ENCODE measurements around the gene CHST14.
A peak's percentile ranks its signal among the peaks of the same experiment; 100 is the strongest.

Gene CHST14

GRCh38 chr15:40463279-40463678 is 7.5 kb upstream of the CHST14 start:
- no peak for DNase-seq (ENCODE audit: low read depth)

DNA sequence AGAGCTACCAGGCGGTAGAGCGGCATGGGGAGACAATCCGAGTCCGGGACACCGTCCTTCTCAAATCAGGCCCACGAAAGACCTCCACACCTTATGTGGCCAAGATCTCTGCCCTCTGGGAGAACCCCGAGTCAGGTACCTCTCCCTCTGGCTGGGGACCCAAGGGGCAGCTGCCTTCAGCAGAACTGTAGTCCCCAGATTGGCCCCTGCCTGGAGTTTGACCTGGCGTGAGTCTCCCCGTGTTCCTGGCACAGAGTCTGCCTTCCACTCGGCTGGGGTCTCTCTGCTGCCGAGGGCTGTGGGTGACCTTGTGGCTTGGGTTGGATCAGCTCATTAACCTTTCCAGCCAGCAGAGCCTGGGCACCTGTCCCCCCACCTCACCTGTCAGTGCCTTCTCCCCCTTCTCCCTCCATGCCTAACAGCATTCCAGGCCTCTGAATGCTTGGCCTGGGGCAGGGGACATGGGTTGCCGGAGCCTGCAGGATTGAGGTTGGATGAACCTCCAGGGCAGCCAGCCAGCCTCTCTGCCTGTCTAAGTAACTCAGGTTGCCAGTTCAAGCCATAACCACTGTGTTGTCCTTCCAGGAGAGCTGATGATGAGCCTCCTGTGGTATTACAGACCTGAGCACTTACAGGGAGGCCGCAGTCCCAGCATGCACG is 6.8 kb upstream of the CHST14 start:
- DNase-seq (ENCODE audit: low read depth), result no peak

GRCh38 chr15:40464595-40465185 is 6.1 kb upstream of the CHST14 start:
- DNase-seq (ENCODE audit: low read depth), result no peak

DNA sequence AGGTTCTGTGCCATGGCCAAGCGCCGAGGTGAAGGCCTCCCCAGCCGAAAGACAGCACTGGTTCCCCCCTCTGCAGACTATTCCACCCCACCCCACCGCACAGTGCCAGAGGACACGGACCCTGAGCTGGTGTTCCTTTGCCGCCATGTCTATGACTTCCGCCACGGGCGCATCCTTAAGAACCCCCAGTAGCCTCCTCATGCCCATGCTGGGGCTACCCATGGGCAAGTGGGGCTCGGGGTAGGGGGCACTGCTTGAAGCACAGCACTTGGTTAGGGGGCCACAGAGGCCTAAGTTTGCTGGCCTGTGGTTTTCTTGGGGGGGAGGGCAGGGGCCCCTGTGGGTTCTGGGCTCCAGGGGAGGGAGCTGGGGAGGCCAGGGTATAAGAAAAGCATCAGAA is 4.8 kb upstream of the CHST14 start:
- no peak for DNase-seq (ENCODE audit: low read depth)

DNA sequence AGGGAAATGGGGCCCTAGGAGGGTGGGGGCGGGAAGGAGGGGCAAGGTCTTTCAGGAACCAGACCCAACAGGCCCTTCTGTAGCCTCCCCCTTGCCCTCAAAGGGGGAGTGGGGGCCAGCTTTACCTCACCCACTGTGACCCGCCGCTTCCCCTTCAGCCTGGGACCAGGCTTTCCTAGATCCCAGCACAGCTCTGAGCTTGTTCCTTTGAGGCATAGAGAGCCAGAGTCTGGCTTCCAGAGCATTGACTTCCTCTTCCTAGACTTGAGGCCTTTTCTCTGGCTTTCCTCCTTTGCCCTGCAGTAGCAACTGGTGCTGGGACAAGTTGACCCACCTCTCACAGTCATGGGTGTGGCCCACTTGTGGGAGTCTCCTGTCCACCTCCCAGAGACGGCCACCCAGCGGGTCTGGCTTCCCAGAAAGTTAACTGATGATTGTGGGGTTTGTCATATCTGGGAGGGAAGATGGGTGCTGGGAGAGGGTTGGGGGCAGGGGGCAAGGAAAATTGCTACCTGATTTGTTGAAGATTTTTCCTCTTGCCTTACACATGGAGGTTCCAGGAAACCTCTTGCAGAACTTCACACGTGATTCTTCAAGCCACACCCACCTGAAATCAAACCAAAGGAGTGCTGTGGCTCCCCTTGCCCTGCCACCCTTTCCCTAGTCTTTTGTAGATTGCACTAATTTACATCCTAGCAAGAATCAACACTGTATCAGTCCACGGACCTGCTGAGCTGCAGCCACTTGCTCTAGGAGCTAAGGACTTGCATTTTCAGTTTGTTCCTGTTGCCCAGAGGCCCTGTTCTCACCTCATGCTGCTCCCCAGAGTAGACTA is 4.1 kb upstream of the CHST14 start:
- no peak for DNase-seq (ENCODE audit: low read depth)

DNA sequence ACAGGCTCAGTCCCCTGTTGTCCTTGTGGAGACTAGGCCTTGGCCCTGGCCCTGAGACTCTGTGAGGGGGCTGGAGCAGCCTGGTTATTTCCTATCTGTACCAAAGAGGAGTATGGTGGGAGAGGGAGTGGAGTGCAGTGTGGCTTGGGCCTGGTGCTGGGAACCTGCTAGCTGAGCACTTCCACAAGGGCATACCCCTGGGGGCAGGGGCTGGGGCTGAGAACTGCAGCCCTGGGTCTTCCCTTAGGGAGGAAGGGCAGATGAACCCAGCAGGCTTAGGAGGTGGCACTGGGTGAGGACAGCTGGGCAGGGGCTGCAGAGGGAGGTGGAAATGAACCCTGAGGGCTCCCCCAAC is 3.5 kb upstream of the CHST14 start:
- no peak for DNase-seq (ENCODE audit: low read depth)

DNA sequence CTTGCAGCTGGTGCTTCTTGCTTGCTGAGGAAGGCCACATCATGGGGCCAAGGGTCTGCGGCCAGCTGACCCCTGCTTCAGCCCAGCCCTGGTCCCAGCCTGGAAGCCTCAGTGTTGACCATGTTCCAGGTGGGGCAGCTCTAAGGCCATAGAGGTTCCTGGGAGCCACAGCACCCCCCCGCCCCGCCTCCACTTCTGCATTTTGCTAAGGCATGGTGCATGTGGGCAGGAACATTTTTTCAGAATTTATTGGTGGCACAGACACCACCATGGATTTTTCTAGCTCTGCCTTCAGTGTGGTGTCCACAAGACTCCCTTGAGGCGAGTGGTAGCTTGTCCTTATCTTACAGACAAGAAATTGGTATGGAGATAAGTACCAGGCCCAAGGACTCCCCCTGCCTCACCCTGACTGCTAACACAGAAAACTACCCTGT is 1.9 kb upstream of the CHST14 start:
- no peak for DNase-seq (ENCODE audit: low read depth)

DNA sequence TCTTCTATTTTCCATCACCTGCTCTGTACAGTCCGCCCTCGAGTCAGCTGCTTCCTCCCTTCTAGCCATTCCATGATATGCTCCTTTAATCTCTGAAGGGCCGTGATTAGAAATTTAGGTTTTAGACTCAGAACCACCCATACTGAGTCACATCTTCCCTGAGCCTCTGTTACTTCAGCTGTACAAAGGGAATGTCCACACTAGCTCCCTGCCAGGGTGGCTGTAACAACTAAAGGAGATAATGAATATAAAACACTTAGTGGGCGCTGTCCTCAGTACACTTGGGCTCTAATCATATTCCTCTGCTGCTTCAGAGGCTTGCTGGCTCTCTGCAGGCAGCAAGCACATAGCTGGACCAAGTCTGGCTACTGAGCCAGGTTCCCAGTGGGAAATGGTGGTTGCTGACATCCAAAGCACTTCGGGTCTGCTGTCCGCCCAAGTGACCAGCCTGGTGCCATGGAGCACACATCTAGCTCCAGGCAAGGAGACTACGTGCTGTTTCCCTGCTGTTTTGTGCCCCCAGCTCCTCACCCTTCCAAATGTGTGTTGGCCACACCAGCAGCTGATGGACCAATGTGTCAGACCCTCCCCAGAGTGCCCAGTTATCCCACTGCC is 901 bp upstream of the CHST14 start:
- DNase-seq (ENCODE audit: low read depth), result no peak

DNA sequence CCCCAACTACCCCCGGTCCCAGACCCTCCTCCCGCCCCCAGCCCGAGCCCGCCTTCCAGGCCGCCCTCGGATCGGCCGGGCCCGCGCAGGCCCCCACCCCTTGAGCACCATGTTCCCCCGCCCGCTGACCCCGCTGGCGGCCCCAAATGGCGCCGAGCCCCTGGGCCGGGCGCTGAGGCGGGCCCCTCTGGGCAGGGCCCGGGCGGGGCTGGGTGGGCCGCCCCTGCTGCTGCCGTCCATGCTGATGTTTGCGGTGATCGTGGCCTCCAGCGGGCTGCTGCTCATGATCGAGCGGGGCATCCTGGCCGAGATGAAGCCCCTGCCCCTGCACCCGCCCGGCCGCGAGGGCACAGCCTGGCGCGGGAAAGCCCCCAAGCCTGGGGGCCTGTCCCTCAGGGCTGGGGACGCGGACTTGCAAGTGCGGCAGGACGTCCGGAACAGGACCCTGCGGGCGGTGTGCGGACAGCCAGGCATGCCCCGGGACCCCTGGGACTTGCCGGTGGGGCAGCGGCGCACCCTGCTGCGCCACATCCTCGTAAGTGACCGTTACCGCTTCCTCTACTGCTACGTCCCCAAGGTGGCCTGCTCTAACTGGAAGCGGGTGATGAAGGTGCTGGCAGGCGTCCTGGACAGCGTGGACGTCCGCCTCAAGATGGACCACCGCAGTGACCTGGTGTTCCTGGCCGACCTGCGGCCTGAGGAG is 472 bp downstream of the CHST14 start:
- peak; percentile 6 for DNase-seq (ENCODE audit: low read depth)

- DNase-seq (ENCODE audit: low read depth), result no peak
Measured at GRCh38 chr15:40471808-40472150, 995 bp downstream of the CHST14 start.

DNA sequence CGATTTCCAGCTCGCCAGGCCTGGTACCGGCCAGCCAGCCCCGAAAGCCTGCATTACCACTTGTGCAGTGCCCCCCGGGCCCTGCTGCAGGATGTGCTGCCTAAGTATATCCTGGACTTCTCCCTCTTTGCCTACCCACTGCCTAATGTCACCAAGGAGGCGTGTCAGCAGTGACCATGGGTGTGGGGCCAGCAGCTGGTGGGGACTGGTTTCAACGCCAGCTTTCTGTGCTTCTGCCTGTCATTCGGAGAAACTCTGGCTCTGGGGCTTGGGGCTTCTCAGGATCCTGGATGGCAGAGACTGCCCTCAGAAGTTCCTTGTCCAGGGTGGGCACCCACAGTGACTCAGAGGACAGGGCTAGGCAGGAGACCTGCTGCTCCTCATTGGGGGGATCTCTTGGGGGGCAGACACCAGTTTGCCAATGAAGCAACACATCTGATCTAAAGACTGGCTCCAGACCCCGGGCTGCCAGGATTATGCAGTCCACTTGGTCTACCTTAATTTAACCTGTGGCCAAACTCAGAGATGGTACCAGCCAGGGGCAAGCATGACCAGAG is 1.5 kb downstream of the CHST14 start:
- no peak for DNase-seq (ENCODE audit: low read depth)

GRCh38 chr15:40474581-40474980 is 3.8 kb downstream of the CHST14 start:
- DNase-seq (ENCODE audit: low read depth), result no peak

- no peak for DNase-seq (ENCODE audit: low read depth)
Measured at GRCh38 chr15:40477642-40478327, 7.0 kb downstream of the CHST14 start.

- no peak for DNase-seq (ENCODE audit: low read depth)
Measured at GRCh38 chr15:40479024-40479423, 8.2 kb downstream of the CHST14 start.

- no peak for DNase-seq (ENCODE audit: low read depth)
Measured at GRCh38 chr15:40481341-40482074, 10.7 kb downstream of the CHST14 start.

DNA sequence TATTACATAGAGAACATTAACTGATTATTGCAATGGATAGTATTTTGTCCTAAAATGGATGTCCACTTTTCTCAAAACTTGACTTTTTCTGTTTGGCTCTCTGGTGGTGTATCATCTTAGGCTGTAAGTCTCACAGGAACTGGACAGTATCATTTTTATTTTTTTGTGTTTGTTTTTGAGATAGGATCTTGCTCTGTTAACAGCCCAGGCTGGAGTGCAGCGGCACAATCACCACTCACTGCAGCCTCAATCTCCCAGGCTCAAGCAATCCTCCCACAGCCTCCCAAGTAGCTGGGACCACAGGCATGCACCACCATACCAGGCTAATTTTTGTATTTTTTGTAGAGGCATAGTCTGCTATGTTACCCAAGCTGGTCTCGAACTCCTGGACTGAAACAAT is 13.1 kb downstream of the CHST14 start:
- no peak for DNase-seq (ENCODE audit: low read depth)

DNA sequence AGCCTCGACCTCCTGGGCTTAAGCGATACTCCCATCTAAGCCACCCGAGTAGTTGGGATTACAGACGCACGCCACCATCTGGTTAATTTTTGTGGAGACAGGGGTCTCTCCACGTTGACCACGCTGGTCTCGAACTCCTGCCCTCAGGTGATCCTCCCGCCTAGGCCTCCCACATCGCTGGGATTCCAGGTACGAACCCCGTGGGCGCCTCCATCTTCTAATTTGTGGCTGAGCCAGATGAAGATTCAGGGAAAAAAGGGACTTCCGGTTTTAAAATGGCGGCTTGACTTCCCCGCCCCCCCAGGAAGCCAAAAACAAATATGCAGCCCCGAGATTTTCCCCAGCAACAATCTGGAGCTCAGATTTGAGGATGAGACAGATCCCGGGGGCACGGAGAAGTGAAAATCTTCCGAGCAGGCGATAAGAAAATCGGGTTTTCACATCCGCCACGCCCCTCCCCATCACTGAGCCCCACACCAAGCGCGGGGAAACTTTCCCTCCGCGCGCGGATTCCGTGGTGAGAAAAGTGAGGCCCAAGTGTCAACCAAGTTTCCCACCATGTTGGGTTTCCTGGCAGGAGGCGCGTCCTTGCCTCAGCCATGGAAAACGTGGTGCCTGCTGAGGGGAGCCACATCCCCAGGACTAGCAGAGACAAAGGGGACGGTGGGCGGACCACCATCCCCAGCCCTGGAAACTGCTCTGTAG is 15.4 kb downstream of the CHST14 start:
- DNase-seq (ENCODE audit: low read depth), result no peak

DNA sequence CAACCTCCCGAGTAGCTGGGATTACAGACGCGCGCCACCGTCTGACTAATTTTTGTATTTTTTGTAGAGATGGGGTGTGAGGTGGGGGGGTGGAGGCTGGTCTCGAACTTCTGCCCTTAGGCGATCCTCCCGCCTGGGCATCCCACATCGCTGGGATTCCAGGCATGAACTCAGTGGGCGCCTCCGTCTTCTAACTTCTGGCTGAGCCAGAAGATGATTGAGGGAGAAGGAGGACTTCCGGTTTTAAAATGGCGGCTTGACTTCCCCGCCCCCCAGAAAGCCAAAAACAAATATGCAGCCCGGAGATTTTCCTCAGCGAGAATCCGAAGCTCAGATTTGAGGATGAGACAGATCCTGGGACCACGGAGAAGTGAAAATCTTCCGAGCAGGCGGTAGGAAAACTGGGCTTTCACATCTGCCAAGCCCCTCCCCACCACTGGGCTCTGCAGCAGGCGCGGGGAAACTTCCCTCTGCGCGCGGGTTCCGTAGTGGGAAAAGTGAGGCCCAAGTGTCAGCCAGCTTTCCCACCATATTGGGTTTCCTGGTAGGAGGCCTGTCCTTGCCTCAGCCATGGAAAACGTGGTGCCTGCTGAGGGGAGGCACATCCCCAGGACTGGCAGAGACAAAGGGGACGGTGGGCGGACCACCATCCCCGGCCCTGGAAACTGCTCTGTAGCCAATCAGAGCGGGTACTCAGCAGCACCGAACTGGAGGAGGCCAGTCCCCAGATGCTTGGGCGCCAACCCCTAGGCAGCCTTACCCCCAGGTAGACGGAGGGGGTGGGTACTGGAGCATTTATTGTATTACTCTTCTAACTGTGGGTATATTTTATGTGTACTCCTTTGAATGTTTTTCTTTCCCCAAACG is 17.3 kb downstream of the CHST14 start:
- no peak for DNase-seq (ENCODE audit: low read depth)

All from activated T-helper 9 cell treated with anti-CD3 and anti-CD28 coated beads, Interleukin-2, amount 50 U/mL, for 16 hours (primary cell).